Right lung (tissue), 10 donors: ENCODE data around the gene ANKRD13A. TPM values are rescaled to one million over a fixed set of nuclear protein-coding genes. Genes with fewer than 3 reads are reported as not detected.

Experiments
- DNase-seq, 2 donors: peaks; one replicate each; pipeline ENCODE4 v3.0.0-alpha.2; 2013
- long read RNA-seq, 8 donors: transcript quantifications; one replicate each; lab custom pipeline, GENCODE V29; 2026
- polyA plus RNA-seq, 5 donors: library from polyadenylated mRNA; unstranded; fragments of 120-200 nt; gene quantifications; one replicate each; pipeline versions ENCODE4 v1.2.1 to v1.2.3, GENCODE V29; 2013; ENCODE audit warnings: inconsistent platforms in 1 of 5, low replicate concordance in 1 of 5; ENCODE audit not compliant: insufficient read length in 5 of 5, insufficient read depth in 1 of 5

The ANKRD13A gene
- polyA plus RNA-seq, result 10 to 100 TPM; 34.4 to 45.6 (median 40.6) TPM
- long read RNA-seq, donor 1, full-length matches to known transcripts, result 5 of 5 reads
- long read RNA-seq, donor 1, partial matches to known transcripts, result 0 of 5 reads
- long read RNA-seq, donor 1, other reads (novel, unspliced or antisense), result 0 of 5 reads
- long read RNA-seq, donor 2, full-length matches to known transcripts, result 3 of 26 reads
- long read RNA-seq, donor 2, partial matches to known transcripts, result 12 of 26 reads
- long read RNA-seq, donor 2, other reads (novel, unspliced or antisense), result 11 of 26 reads
- long read RNA-seq, donor 3, partial matches to known transcripts, result 0 of 6 reads
- long read RNA-seq, donor 3, other reads (novel, unspliced or antisense), result 0 of 6 reads
- long read RNA-seq, donor 4, result 0 reads
- long read RNA-seq, donor 5, full-length matches to known transcripts, result 7 of 7 reads
- long read RNA-seq, donor 5, partial matches to known transcripts, result 0 of 7 reads
- long read RNA-seq, donor 5, other reads (novel, unspliced or antisense), result 0 of 7 reads
- long read RNA-seq, donor 6, full-length matches to known transcripts, result 2 of 67 reads
- long read RNA-seq, donor 6, partial matches to known transcripts, result 40 of 67 reads
- long read RNA-seq, donor 6, other reads (novel, unspliced or antisense), result 25 of 67 reads
- long read RNA-seq, donor 7, full-length matches to known transcripts, result 5 of 24 reads
- long read RNA-seq, donor 7, partial matches to known transcripts, result 19 of 24 reads
- long read RNA-seq, donor 7, other reads (novel, unspliced or antisense), result 0 of 24 reads
- long read RNA-seq, donor 8, full-length matches to known transcripts, result 2 of 2 reads
- long read RNA-seq, donor 8, partial matches to known transcripts, result 0 of 2 reads
- long read RNA-seq, donor 8, other reads (novel, unspliced or antisense), result 0 of 2 reads

GRCh38 chr12:109998904-109999648, at the start of gene ANKRD13A:
Gene ANKRD13A, plus strand, starts transcription at chr12:109999430. Its CDS starts 259 bp downstream, at chr12:109999689.
- peak; percentile 94 to 95 for DNase-seq

- no peak for DNase-seq
Measured at GRCh38 chr12:109950625-109951024, 48.6 kb upstream of the ANKRD13A start.

GRCh38 chr12:109951136-109951535, 48.1 kb upstream of the ANKRD13A start:
- no peak for DNase-seq

GRCh38 chr12:109951751-109952150, 47.5 kb upstream of the ANKRD13A start:
- no peak for DNase-seq

GRCh38 chr12:109952160-109952858, 46.9 kb upstream of the ANKRD13A start:
- no peak for DNase-seq

- DNase-seq, result no peak
Measured at GRCh38 chr12:109952873-109953272, 46.4 kb upstream of the ANKRD13A start.

GRCh38 chr12:109953656-109954055, 45.6 kb upstream of the ANKRD13A start:
- DNase-seq, result no peak

GRCh38 chr12:109958374-109958773, 40.9 kb upstream of the ANKRD13A start:
- no peak for DNase-seq

GRCh38 chr12:109959411-109960093, 39.7 kb upstream of the ANKRD13A start:
- DNase-seq, result no peak

- DNase-seq, result no peak
Measured at GRCh38 chr12:109961201-109961600, 38.0 kb upstream of the ANKRD13A start.

- DNase-seq, result no peak
Measured at GRCh38 chr12:109961612-109962011, 37.6 kb upstream of the ANKRD13A start.

GRCh38 chr12:109962398-109962797, 36.8 kb upstream of the ANKRD13A start:
- no peak for DNase-seq

GRCh38 chr12:109963330-109963729, 35.9 kb upstream of the ANKRD13A start:
- DNase-seq, result no peak

- no peak for DNase-seq
Measured at GRCh38 chr12:109963743-109964429, 35.3 kb upstream of the ANKRD13A start.

GRCh38 chr12:109966546-109966945, 32.7 kb upstream of the ANKRD13A start:
- no peak for DNase-seq

GRCh38 chr12:109967383-109968031, 31.7 kb upstream of the ANKRD13A start:
- no peak for DNase-seq

- no peak for DNase-seq
Measured at GRCh38 chr12:109968032-109968420, 31.2 kb upstream of the ANKRD13A start.

- DNase-seq, result no peak
Measured at GRCh38 chr12:109968801-109969200, 30.4 kb upstream of the ANKRD13A start.

GRCh38 chr12:109972821-109973220, 26.4 kb upstream of the ANKRD13A start:
- DNase-seq, result no peak
